Stomach (tissue), 9 donors: ENCODE measurements around the gene CASP9. TPM values are rescaled to one million over a fixed set of nuclear protein-coding genes. Genes with fewer than 3 reads are reported as not detected.

Source experiments
- DNase-seq, 2 donors: peaks; one replicate each; pipeline versions ENCODE4 v3.0.0 to v3.0.0-alpha.2; 2013 to 2019
- H3K27ac ChIP-seq, 5 donors: fragments of 200-600 bp in 4 of 5; sonication (generic) in 4 of 5; one replicate each; pipeline ENCODE4 v1.5.1; 2013 to 2019; ENCODE audit warnings: mild to moderate bottlenecking in 1 of 5, moderate library complexity in 1 of 5
- H3K27me3 ChIP-seq, 3 donors: fragments of 200-600 bp; sonication (generic); one replicate each; pipeline ENCODE4 v1.5.1; 2017 to 2019; ENCODE audit warnings: mixed run types in 1 of 3
- H3K36me3 ChIP-seq, 4 donors: fragments of 200-600 bp; sonication (generic); 1 replicate in 3 of 4; 2 replicates in 1 of 4; pipeline ENCODE4 v1.5.1; 2016 to 2019
- H3K4me1 ChIP-seq, 4 donors: fragments of 200-600 bp; sonication (generic); one replicate each; pipeline ENCODE4 v1.5.1; 2016 to 2019
- H3K4me3 ChIP-seq, 4 donors: fragments of 200-600 bp; sonication (generic) in 3 of 4; one replicate each; pipeline ENCODE4 v1.5.1; 2016 to 2019; ENCODE audit warnings: mild to moderate bottlenecking in 1 of 4
- H3K9me3 ChIP-seq, 4 donors: fragments of 200-600 bp; sonication (generic); one replicate each; pipeline ENCODE4 v1.5.1; 2016 to 2019
- EP300 ChIP-seq: sonication (generic); formaldehyde crosslinking; IDR thresholded peaks from one replicate; pipeline ENCODE4 v1.6.1; 2017; ENCODE audit warnings: antibody characterized with exemption
- POLR2A ChIP-seq, 4 donors: fragments of 450-650 bp; IDR thresholded peaks; one replicate each; pipeline ENCODE4 v1.6.1; 2016; ENCODE audit warnings: antibody characterized with exemption in 4 of 4, control low read depth in 2 of 4, mild to moderate bottlenecking in 1 of 4, moderate library complexity in 1 of 4
- POLR2AphosphoS5 ChIP-seq, 3 donors: sonication (generic); formaldehyde crosslinking; IDR thresholded peaks; one replicate each; pipeline ENCODE4 v1.6.1; 2016; ENCODE audit warnings: antibody characterized with exemption in 3 of 3
- WGBS, 5 donors: extraction: QIAGEN DNeasy Blood & Tissue Kit in 3 of 5; methylation state at CpG; one replicate each; pipeline versions ENCODE4 v1.1.5 to v1.1.7; 2013 to 2018; 5-methylcytosine and 5-hydroxymethylcytosine counted together
- intact Hi-C: fragments of 100-400 bp; cut with DNase I; formaldehyde crosslinking; loops from one replicate; pipeline ENCODE4 v1.15.1; 2023; ENCODE audit warnings: low total_unique reads
- polyA plus RNA-seq, 3 donors: library from polyadenylated mRNA; stranded (reverse); fragments of 200-250 nt; gene quantifications; one replicate each; pipeline ENCODE4 v1.2.3, GENCODE V29; 2013
- small RNA-seq, 4 donors: library from RNA; depleted of rRNA; stranded (forward); fragments of <200 nt; gene quantifications; one replicate each; pipeline ENCODE3, GENCODE V24; 2016
- total RNA-seq, 5 donors: library from RNA; depleted of rRNA; stranded (reverse); fragments of >200 nt; gene quantifications; one replicate each; pipeline versions ENCODE4 v1.1.0 to v1.2.3, GENCODE V29; 2014 to 2016
- TF ChIP-seq, protein P1 (sequence below), 7 experiments: fragments of 450-650 bp in 4 of 7; fragments of 200-600 bp in 3 of 7; sonication (generic) in 3 of 7; IDR thresholded peaks; one replicate each; pipeline ENCODE4 v1.5.1; 2016 to 2019; ENCODE audit warnings: antibody characterized with exemption in 7 of 7, control low read depth in 2 of 7, mild to moderate bottlenecking in 1 of 7
- donor health status: healthy with polysubstance abuse.
- donor health status: Bipolar disorder and iron deficiency.
- donor health status: healthy.

CASP9 gene
- total and polyA plus RNA-seq, 8 donors, result 8.3 to 125 (median 16.3) TPM

DNA sequence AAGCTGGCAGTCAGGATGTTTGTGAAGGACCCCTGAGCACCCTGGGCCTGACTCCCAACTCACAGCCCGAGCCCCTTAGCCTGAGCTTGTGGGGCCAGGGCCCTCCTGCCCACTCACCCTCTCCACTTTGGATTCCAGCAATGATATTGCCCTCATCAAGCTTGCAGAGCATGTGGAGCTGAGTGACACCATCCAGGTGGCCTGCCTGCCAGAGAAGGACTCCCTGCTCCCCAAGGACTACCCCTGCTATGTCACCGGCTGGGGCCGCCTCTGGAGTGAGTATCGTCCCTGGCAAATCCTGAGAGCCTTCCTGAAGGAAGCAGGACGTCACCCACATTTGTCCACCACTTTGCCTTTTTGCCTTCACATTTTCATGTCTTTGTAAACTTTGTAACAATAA is 80.7 kb downstream of the CASP9 start:
- H3K36me3 ChIP-seq, result no peaks in the 10 kb centered on the region
- H3K27ac ChIP-seq, result no peak overlapping the region
- TF ChIP-seq, protein P1, sequence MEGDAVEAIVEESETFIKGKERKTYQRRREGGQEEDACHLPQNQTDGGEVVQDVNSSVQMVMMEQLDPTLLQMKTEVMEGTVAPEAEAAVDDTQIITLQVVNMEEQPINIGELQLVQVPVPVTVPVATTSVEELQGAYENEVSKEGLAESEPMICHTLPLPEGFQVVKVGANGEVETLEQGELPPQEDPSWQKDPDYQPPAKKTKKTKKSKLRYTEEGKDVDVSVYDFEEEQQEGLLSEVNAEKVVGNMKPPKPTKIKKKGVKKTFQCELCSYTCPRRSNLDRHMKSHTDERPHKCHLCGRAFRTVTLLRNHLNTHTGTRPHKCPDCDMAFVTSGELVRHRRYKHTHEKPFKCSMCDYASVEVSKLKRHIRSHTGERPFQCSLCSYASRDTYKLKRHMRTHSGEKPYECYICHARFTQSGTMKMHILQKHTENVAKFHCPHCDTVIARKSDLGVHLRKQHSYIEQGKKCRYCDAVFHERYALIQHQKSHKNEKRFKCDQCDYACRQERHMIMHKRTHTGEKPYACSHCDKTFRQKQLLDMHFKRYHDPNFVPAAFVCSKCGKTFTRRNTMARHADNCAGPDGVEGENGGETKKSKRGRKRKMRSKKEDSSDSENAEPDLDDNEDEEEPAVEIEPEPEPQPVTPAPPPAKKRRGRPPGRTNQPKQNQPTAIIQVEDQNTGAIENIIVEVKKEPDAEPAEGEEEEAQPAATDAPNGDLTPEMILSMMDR (IDR thresholded peaks at IDR 0.05), result no peak
- TF ChIP-seq POLR2AphosphoS5 (IDR thresholded peaks at IDR 0.05) (no peak), EP300 (no peak), POLR2A (IDR thresholded peaks at IDR 0.05) (no peak)
- no peaks in the 10 kb centered on the region for H3K4me1 ChIP-seq
- H3K9me3 ChIP-seq, result no peaks in the 10 kb centered on the region
- H3K27me3 ChIP-seq, result peaks cover 0 to 3% (median 0%) of the 10 kb centered on the region in 3 donors
- WGBS, 5 donors, result 63 to 71% (median 66%) methylated on average over 5 of the region's 5 CpGs
- no peak for DNase-seq
- H3K4me3 ChIP-seq, result no peak overlapping the region
- intact Hi-C loops, result no loop called here

DNA sequence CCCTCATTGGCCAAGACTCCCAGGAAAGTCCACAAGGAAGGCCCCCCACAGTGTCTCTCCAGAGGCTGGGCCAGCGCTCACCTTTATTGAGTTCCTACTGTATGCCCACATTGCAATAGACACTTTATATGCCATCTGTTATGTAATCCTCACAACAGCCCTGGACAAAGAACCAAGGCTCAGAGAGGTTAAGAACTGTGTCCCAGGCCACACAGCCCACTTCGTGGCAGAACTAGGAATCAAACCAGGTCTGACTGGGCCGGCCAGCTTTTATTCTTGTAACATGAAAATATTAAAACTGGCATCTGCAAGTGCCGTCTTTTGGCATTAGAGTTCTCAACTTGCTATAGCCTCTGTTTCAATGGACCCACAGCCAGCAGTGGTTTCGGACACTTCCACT is 81.3 kb downstream of the CASP9 start:
- Histone ChIP-seq H3K27ac (no peak overlapping the region), H3K9me3 (no peaks in the 10 kb centered on the region), H3K27me3 (peaks cover 0 to 3% (median 0%) of the 10 kb centered on the region in 3 donors), H3K36me3 (no peaks in the 10 kb centered on the region), H3K4me3 (no peak overlapping the region), H3K4me1 (no peaks in the 10 kb centered on the region)
- intact Hi-C loops, result no loop called here
- no peak for DNase-seq
- TF ChIP-seq, protein P1 (IDR thresholded peaks at IDR 0.05), result no peak
- TF ChIP-seq EP300 (no peak), POLR2A (IDR thresholded peaks at IDR 0.05) (no peak), POLR2AphosphoS5 (IDR thresholded peaks at IDR 0.05) (no peak)
- WGBS, 5 donors, result 83 to 92% (median 91%) methylated on average over 5 of the region's 5 CpGs

DNA sequence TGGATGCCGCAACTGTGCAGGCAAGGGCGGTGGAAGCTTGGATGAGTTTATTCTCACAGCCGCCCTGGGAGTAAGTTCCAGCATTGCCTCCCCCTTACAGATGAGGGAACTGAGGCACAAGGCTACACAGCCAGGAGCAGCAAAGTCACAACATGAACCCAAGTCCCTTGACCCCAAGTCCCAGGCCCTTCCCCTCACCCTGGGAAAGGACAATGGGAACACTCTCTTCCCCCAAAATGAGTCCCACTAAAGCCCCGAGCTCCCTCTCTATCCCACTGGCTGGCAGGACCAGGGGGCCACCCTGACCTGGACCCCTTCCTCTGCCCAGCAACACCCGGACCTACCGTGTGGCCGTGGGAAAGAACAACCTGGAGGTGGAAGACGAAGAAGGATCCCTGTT is 81.9 kb downstream of the CASP9 start:
- 76 to 94% (median 84%) methylated on average over 8 of the region's 8 CpGs for WGBS, 5 donors

More for the DNA sequence above, 81.9 kb downstream of the CASP9 start:
- TF ChIP-seq, protein P1 (IDR thresholded peaks at IDR 0.05), result no peak
- TF ChIP-seq POLR2A (IDR thresholded peaks at IDR 0.05), result no peak
- TF ChIP-seq POLR2AphosphoS5 (IDR thresholded peaks at IDR 0.05), result no peak
- TF ChIP-seq EP300, result no peak
- no peaks in the 10 kb centered on the region for H3K36me3 ChIP-seq
- DNase-seq, result no peak
- H3K4me3 ChIP-seq, result no peak overlapping the region
- no peaks in the 10 kb centered on the region for H3K4me1 ChIP-seq
- no peaks in the 10 kb centered on the region for H3K9me3 ChIP-seq
- H3K27ac ChIP-seq, result no peak overlapping the region
- H3K27me3 ChIP-seq, result no peaks in the 10 kb centered on the region
- intact Hi-C loops, result no loop called here

Small RNA genes lying within 50 kb of the gene (small RNA-seq; reads per million reads assigned to genes)
- gene SCARNA21B, result 0 reads per million in 4 donors

Other genes starting within 250 kb of the CASP9 start
- 100 to 1,000 TPM in 2 of 5 donors, 10 to 100 TPM in 3; 36.2 to 191 (median 67.0) TPM for gene EFHD2, start 114.3 kb downstream of the CASP9 start, total RNA-seq
- 100 to 1,000 TPM in 2 of 3 donors, 10 to 100 TPM in 1; 64.5 to 169 (median 101) TPM for gene EFHD2, start 114.3 kb downstream of the CASP9 start, polyA plus RNA-seq
- not detected for gene CTRC, start 85.8 kb downstream of the CASP9 start, total RNA-seq
- 1 to 10 TPM in 2 of 3 donors, under 1 TPM in 1; 0.88 to 9.8 (median 3.2) TPM for gene CTRC, start 85.8 kb downstream of the CASP9 start, polyA plus RNA-seq
- under 1 TPM in 1 of 5 donors, not detected in 4; 0.55 TPM for gene CELA2A, start 67.5 kb downstream of the CASP9 start, total RNA-seq
- gene CELA2A, start 67.5 kb downstream of the CASP9 start, polyA plus RNA-seq, result 1 to 10 TPM in 2 of 3 donors, under 1 TPM in 1; 0.43 to 3.1 (median 1.6) TPM
- gene CELA2B, start 48.1 kb downstream of the CASP9 start, total RNA-seq, result not detected
- not detected for gene CELA2B, start 48.1 kb downstream of the CASP9 start, polyA plus RNA-seq
- gene DNAJC16, start 2.6 kb upstream of the CASP9 start, total RNA-seq, result 10 to 100 TPM in 4 of 5 donors, 1 to 10 TPM in 1; 2.9 to 26.4 (median 21.7) TPM
- gene DNAJC16, start 2.6 kb upstream of the CASP9 start, polyA plus RNA-seq, result 1 to 10 TPM; 1.8 to 3.8 (median 2.6) TPM
- 1 to 10 TPM in 2 of 5 donors, under 1 TPM in 1, not detected in 2; 0.14 to 9.8 (median 4.6) TPM for gene AGMAT, start 60.8 kb upstream of the CASP9 start, total RNA-seq
- under 1 TPM; 0.35 to 0.56 (median 0.46) TPM for gene AGMAT, start 60.8 kb upstream of the CASP9 start, polyA plus RNA-seq
- 100 to 1,000 TPM in 1 of 5 donors, 10 to 100 TPM in 4; 12.7 to 261 (median 42.8) TPM for gene DDI2, start 93.2 kb upstream of the CASP9 start, total RNA-seq
- gene DDI2, start 93.2 kb upstream of the CASP9 start, polyA plus RNA-seq, result 1 to 10 TPM; 3.1 to 5.0 (median 4.1) TPM
- 10 to 100 TPM; 22.3 to 63.0 (median 36.2) TPM for gene PLEKHM2, start 160.1 kb upstream of the CASP9 start, total RNA-seq
- gene PLEKHM2, start 160.1 kb upstream of the CASP9 start, polyA plus RNA-seq, result 10 to 100 TPM; 19.3 to 33.9 (median 25.2) TPM
- 10 to 100 TPM in 2 of 5 donors, 1 to 10 TPM in 2, not detected in 1; 1.8 to 16.9 (median 7.5) TPM for gene SLC25A34, start 212.0 kb upstream of the CASP9 start, total RNA-seq
- 1 to 10 TPM in 2 of 3 donors, under 1 TPM in 1; 0.75 to 4.1 (median 1.9) TPM for gene SLC25A34, start 212.0 kb upstream of the CASP9 start, polyA plus RNA-seq
- 1 to 10 TPM in 2 of 5 donors, not detected in 3; 2.2 to 4.9 TPM for gene TMEM82, start 218.3 kb upstream of the CASP9 start, total RNA-seq
- gene TMEM82, start 218.3 kb upstream of the CASP9 start, polyA plus RNA-seq, result under 1 TPM in 2 of 3 donors, not detected in 1; 0.10 to 0.75 TPM
- gene FBLIM1, start 234.6 kb upstream of the CASP9 start, total RNA-seq, result 10 to 100 TPM; 47.0 to 92.1 (median 81.3) TPM
- gene FBLIM1, start 234.6 kb upstream of the CASP9 start, polyA plus RNA-seq, result 100 to 1,000 TPM in 1 of 3 donors, 10 to 100 TPM in 2; 17.5 to 128 (median 44.6) TPM